ENCODE measurements around the gene YPEL3.
"Not testable (repeated sequence)": the region's sequence is repeated elsewhere in the genome, so short reads cannot be mapped to it uniquely, and the experiment has no call there.

The YPEL3 gene

GRCh38 chr16:30116291-30117207 lies 20.5 kb upstream of the YPEL3 start:
- DNase-seq, result no peak

GRCh38 chr16:30115238-30115637 lies 19.2 kb upstream of the YPEL3 start:
- no peak for DNase-seq

- not testable (repeated sequence) for DNase-seq
Observed at GRCh38 chr16:30114833-30115232, 18.8 kb upstream of the YPEL3 start.

GRCh38 chr16:30114411-30114810 lies 18.4 kb upstream of the YPEL3 start:
- DNase-seq, result no peak

GRCh38 chr16:30113711-30114333 lies 17.8 kb upstream of the YPEL3 start:
- DNase-seq, result no peak

- DNase-seq, result no peak
Observed at GRCh38 chr16:30113031-30113710, 17.2 kb upstream of the YPEL3 start, which contains the start of gene GDPD3. GDPD3 (minus strand) TSS chr16:30113537; CDS start chr16:30113478, 59 bp downstream.

- DNase-seq, result peak; percentile 48
Observed at GRCh38 chr16:30112197-30113030, 16.4 kb upstream of the YPEL3 start.

GRCh38 chr16:30110661-30111060 lies 14.6 kb upstream of the YPEL3 start:
- DNase-seq, result no peak

- no peak for DNase-seq
Observed at GRCh38 chr16:30108059-30108850, 12.2 kb upstream of the YPEL3 start.

- DNase-seq, result no peak
Observed at GRCh38 chr16:30104492-30104891, 8.5 kb upstream of the YPEL3 start.

GRCh38 chr16:30104090-30104489 lies 8.1 kb upstream of the YPEL3 start:
- DNase-seq, result no peak

- no peak for DNase-seq
Observed at GRCh38 chr16:30096862-30097563, 1.0 kb upstream of the YPEL3 start.

- DNase-seq, result no peak
Observed at GRCh38 chr16:30095166-30096078, 591 bp downstream of the YPEL3 start.

GRCh38 chr16:30094541-30095165 lies 1.4 kb downstream of the YPEL3 start:
- no peak for DNase-seq

GRCh38 chr16:30092373-30093010 lies 3.5 kb downstream of the YPEL3 start:
- DNase-seq, result peak; percentile 71

- DNase-seq, result peak; percentile 89
Observed at GRCh38 chr16:30091474-30092372, 4.3 kb downstream of the YPEL3 start, which contains the start of gene TBX6. TBX6 (minus strand) TSS chr16:30091924; CDS start chr16:30091193, 731 bp downstream.

GRCh38 chr16:30090610-30091331 lies 5.2 kb downstream of the YPEL3 start:
- DNase-seq, result no peak

Data from NK-92 treated with Interleukin-12 subunit alpha and Interleukin-12 subunit beta, amount 100 ng/mL, for 24 hours (cell line).